HL-60 (cell line): ENCODE measurements around the gene SLC25A29.

Source experiments
- DNase-seq, 2 experiments: peaks; one replicate each; pipeline ENCODE4 v3.0.0-alpha.2; 2010 to 2020; ENCODE audit warnings: low read depth in 1 of 2, low spot score in 1 of 2
- H3K27ac ChIP-seq: fragments of 250-450 bp; sonication (Bioruptor Pico); replicated peaks from 2 replicates; pipeline ENCODE4 v1.5.1; 2020; ENCODE audit warnings: mild to moderate bottlenecking, moderate library complexity
- H3K27me3 ChIP-seq: fragments of 250-450 bp; sonication (Bioruptor Pico); 2 replicates; pipeline ENCODE4 v1.5.1; 2021; ENCODE audit warnings: mild to moderate bottlenecking, moderate library complexity; ENCODE audit not compliant: insufficient read depth, poor library complexity, severe bottlenecking
- H3K4me3 ChIP-seq: replicated peaks from 2 replicates; pipeline ENCODE4 v1.5.1; 2011; ENCODE audit warnings: mild to moderate bottlenecking, control low read depth, low read length; ENCODE audit not compliant: insufficient read depth
- GABPA ChIP-seq: IDR thresholded peaks from 2 replicates; pipeline ENCODE4 v1.6.1; 2012; ENCODE audit warnings: low read depth
- POLR2AphosphoS5 ChIP-seq: IDR thresholded peaks from 2 replicates; pipeline ENCODE4 v1.6.1; 2012; ENCODE audit warnings: low read depth
- SPI1 ChIP-seq: IDR thresholded peaks from 2 replicates; pipeline ENCODE4 v1.6.1; 2012; ENCODE audit warnings: low read depth, mild to moderate bottlenecking, borderline replicate concordance
- TF ChIP-seq, protein P1 (sequence below): IDR thresholded peaks from one replicate; pipeline ENCODE4 v1.5.1; 2011; ENCODE audit warnings: low read length, control low read depth, inconsistent platforms; ENCODE audit not compliant: insufficient read depth
- TF ChIP-seq, protein P2 (sequence below): IDR thresholded peaks from 2 replicates; pipeline ENCODE4 v1.6.1; 2012; ENCODE audit warnings: low read depth; ENCODE audit not compliant: insufficient replicate concordance

SLC25A29 gene

DNA sequence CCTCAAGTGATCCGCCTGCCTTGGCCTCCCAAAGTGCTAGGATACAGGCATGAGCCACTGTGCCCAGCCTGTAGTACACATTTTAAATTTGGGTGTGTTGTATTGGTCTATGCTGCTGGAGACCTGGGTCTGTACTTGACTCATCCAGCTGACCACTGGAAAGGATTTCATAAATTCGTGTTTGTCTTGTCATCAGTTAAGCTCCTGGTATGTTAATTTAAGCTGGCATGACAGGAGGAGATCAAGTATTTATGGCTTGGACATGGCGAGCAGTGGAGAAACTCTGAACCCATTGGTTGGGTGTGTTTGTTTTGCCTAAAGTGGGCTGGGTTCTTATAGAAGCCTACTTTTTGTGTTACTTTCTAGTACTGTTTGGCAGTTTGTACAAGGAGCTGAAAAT, 43.1 kb downstream of the SLC25A29 start:
- TF ChIP-seq SPI1 (no peak), GABPA (no peak), POLR2AphosphoS5 (no peak)
- TF ChIP-seq, protein P1, sequence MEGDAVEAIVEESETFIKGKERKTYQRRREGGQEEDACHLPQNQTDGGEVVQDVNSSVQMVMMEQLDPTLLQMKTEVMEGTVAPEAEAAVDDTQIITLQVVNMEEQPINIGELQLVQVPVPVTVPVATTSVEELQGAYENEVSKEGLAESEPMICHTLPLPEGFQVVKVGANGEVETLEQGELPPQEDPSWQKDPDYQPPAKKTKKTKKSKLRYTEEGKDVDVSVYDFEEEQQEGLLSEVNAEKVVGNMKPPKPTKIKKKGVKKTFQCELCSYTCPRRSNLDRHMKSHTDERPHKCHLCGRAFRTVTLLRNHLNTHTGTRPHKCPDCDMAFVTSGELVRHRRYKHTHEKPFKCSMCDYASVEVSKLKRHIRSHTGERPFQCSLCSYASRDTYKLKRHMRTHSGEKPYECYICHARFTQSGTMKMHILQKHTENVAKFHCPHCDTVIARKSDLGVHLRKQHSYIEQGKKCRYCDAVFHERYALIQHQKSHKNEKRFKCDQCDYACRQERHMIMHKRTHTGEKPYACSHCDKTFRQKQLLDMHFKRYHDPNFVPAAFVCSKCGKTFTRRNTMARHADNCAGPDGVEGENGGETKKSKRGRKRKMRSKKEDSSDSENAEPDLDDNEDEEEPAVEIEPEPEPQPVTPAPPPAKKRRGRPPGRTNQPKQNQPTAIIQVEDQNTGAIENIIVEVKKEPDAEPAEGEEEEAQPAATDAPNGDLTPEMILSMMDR = no peak
- TF ChIP-seq, protein P2, sequence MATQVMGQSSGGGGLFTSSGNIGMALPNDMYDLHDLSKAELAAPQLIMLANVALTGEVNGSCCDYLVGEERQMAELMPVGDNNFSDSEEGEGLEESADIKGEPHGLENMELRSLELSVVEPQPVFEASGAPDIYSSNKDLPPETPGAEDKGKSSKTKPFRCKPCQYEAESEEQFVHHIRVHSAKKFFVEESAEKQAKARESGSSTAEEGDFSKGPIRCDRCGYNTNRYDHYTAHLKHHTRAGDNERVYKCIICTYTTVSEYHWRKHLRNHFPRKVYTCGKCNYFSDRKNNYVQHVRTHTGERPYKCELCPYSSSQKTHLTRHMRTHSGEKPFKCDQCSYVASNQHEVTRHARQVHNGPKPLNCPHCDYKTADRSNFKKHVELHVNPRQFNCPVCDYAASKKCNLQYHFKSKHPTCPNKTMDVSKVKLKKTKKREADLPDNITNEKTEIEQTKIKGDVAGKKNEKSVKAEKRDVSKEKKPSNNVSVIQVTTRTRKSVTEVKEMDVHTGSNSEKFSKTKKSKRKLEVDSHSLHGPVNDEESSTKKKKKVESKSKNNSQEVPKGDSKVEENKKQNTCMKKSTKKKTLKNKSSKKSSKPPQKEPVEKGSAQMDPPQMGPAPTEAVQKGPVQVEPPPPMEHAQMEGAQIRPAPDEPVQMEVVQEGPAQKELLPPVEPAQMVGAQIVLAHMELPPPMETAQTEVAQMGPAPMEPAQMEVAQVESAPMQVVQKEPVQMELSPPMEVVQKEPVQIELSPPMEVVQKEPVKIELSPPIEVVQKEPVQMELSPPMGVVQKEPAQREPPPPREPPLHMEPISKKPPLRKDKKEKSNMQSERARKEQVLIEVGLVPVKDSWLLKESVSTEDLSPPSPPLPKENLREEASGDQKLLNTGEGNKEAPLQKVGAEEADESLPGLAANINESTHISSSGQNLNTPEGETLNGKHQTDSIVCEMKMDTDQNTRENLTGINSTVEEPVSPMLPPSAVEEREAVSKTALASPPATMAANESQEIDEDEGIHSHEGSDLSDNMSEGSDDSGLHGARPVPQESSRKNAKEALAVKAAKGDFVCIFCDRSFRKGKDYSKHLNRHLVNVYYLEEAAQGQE = no peak
- DNase-seq = no peak
- H3K4me3 ChIP-seq = no peak overlapping the region
- H3K27me3 ChIP-seq = no peaks in the 10 kb centered on the region
- H3K27ac ChIP-seq = no peak overlapping the region

DNA sequence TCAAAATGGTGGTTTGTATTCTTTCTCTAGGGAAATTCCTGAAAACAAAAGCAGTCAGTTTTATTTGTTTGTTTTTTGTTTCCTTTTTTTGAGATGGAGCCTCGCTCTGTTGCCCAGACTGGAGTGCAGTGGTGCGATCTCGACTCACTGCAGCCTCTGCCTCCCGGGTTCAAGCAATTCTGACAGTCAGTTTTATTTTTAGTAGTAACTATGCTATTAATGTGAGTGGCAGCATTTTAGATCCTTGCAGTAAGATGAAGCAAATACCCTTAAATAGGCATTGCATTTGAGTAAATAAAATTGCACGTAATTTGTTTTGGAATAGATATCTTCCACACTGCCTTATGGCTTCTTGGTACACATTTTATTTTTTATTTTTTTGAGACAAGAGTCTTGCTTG, 43.7 kb downstream of the SLC25A29 start:
- Histone ChIP-seq H3K27me3 (no peaks in the 10 kb centered on the region), H3K27ac (no peak overlapping the region), H3K4me3 (no peak overlapping the region)
- DNase-seq = no peak
- TF ChIP-seq, protein P1 = no peak
- TF ChIP-seq SPI1 (no peak), GABPA (no peak), POLR2AphosphoS5 (no peak)
- TF ChIP-seq, protein P2 = no peak

DNA sequence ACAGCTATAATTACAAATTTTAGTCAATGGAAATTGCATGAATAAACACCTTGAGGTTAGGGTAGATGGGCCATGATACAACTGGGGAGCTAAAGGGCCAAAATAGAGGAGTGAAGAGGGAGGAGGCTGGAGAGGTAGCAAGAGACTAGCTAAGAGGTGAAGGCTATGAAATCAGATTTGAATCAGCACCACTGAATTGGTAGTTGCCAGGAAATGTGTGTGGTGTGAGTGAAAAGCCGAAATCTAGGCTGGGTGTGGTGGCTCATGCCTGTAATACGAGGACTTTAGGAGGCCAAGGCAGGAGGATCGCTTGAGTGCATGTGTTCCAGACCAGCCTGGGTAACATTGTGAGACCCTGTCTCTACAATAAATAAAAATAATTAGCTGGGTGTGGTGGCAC, 44.6 kb downstream of the SLC25A29 start:
- Histone ChIP-seq H3K4me3 (no peak overlapping the region), H3K27ac (no peak overlapping the region), H3K27me3 (no peaks in the 10 kb centered on the region)
- no peak for DNase-seq
- TF ChIP-seq SPI1 = no peak
- TF ChIP-seq POLR2AphosphoS5 = no peak
- TF ChIP-seq, protein P1 = no peak
- TF ChIP-seq, protein P2 = no peak
- TF ChIP-seq GABPA = no peak
